DMS153 treated with DMSO at 0.1 percent for 48 hours (cell line): Measurements from ENCODE around the gene USP40.

Source experiments
- DNase-seq: peaks from one replicate; lab custom pipeline; 2025; ENCODE audit not compliant: unreplicated experiment; lab: John Stamatoyannopoulos, UW

Gene USP40

GRCh38 chr2:233498126-233498525 lies 68.5 kb downstream of the USP40 start:
- DNase-seq, result no peak

GRCh38 chr2:233497692-233498091 lies 68.9 kb downstream of the USP40 start:
- DNase-seq, result no peak

- no peak for DNase-seq
Measured at GRCh38 chr2:233495503-233496496, 70.8 kb downstream of the USP40 start.

- no peak for DNase-seq
Measured at GRCh38 chr2:233492751-233493150, 73.8 kb downstream of the USP40 start.

- DNase-seq, result no peak
Measured at GRCh38 chr2:233492078-233492477, 74.5 kb downstream of the USP40 start.

GRCh38 chr2:233491326-233491725 lies 75.3 kb downstream of the USP40 start:
- DNase-seq, result no peak

- DNase-seq, result no peak
Measured at GRCh38 chr2:233490831-233491230, 75.8 kb downstream of the USP40 start.

- no peak for DNase-seq
Measured at GRCh38 chr2:233489666-233490065, 76.9 kb downstream of the USP40 start.

- DNase-seq, result no peak
Measured at GRCh38 chr2:233489143-233489542, 77.4 kb downstream of the USP40 start.

- no peak for DNase-seq
Measured at GRCh38 chr2:233487748-233488345, 78.7 kb downstream of the USP40 start.

GRCh38 chr2:233486778-233487552 lies 79.6 kb downstream of the USP40 start:
- no peak for DNase-seq

- no peak for DNase-seq
Measured at GRCh38 chr2:233486357-233486756, 80.2 kb downstream of the USP40 start.

- DNase-seq, result no peak
Measured at GRCh38 chr2:233485726-233486125, 80.9 kb downstream of the USP40 start.

- no peak for DNase-seq
Measured at GRCh38 chr2:233482616-233483015, 84.0 kb downstream of the USP40 start.

GRCh38 chr2:233481368-233482142 lies 85.0 kb downstream of the USP40 start:
- peak; percentile 15 for DNase-seq

- peak; percentile 72 for DNase-seq
Measured at GRCh38 chr2:233480490-233481202, 85.9 kb downstream of the USP40 start.

GRCh38 chr2:233479616-233480489 lies 86.7 kb downstream of the USP40 start:
- no peak for DNase-seq

- no peak for DNase-seq
Measured at GRCh38 chr2:233477548-233478433, 88.8 kb downstream of the USP40 start.
